ENCODE data around the gene ITGB6. TPM values are rescaled to one million over a fixed set of nuclear protein-coding genes. Genes with fewer than 3 reads are reported as not detected.

ITGB6 gene
- total RNA-seq, 1 donor from 2014 or later = not detected

- Histone ChIP-seq H3K27me3 (no peaks in the 10 kb centered on the region), H3F3A (ENCODE audit: low read depth) (no peaks in the 10 kb centered on the region), H3K9me3 (ENCODE audit: low read depth) (no peaks in the 10 kb centered on the region), H3K27ac (no peak overlapping the region), H3K79me2 (ENCODE audit: low read depth) (no peaks in the 10 kb centered on the region), H3K4me1 (no peaks in the 10 kb centered on the region), H3K36me3 (no peaks in the 10 kb centered on the region), H3K4me3 (no peak overlapping the region), H3K9ac (no peak overlapping the region), H4K20me1 (ENCODE audit: low read depth) (no peaks in the 10 kb centered on the region), H3K4me2 (no peak overlapping the region), H2AFZ (replicated peaks) (no peak overlapping the region)
- Mint-ChIP-seq H3K27ac (no peak overlapping the region), H3K4me1 (no peaks in the 10 kb centered on the region), H3K36me3 (no peaks in the 10 kb centered on the region), H3K9me3 (no peaks in the 10 kb centered on the region), H3K27me3 (ENCODE audit: insufficient read depth, low read depth) (no peaks in the 10 kb centered on the region), H3K4me3 (no peak overlapping the region)
- TF ChIP-seq EZH2phosphoT487 (IDR thresholded peaks at IDR 0.05) = no peak
- no peak for TF ChIP-seq EZH2 (IDR thresholded peaks at IDR 0.05)
- no peak for TF ChIP-seq CTCF (IDR thresholded peaks at IDR 0.05)
- no peak for DNase-seq (ENCODE audit: low spot score)
Observed at GRCh38 chr2:160142472-160142871, 57.6 kb downstream of the ITGB6 start.

GRCh38 chr2:160141912-160142311 lies 58.2 kb downstream of the ITGB6 start:
- Histone ChIP-seq H3K79me2 (ENCODE audit: low read depth) (no peaks in the 10 kb centered on the region), H3K9me3 (ENCODE audit: low read depth) (no peaks in the 10 kb centered on the region), H2AFZ (replicated peaks) (no peak overlapping the region), H3K9ac (no peak overlapping the region), H3K27ac (no peak overlapping the region), H3K4me1 (no peaks in the 10 kb centered on the region), H4K20me1 (ENCODE audit: low read depth) (no peaks in the 10 kb centered on the region), H3K36me3 (no peaks in the 10 kb centered on the region), H3K27me3 (no peaks in the 10 kb centered on the region), H3K4me3 (no peak overlapping the region), H3F3A (ENCODE audit: low read depth) (no peaks in the 10 kb centered on the region), H3K4me2 (no peak overlapping the region)
- Mint-ChIP-seq H3K36me3 (no peaks in the 10 kb centered on the region), H3K27ac (no peak overlapping the region), H3K4me1 (no peaks in the 10 kb centered on the region), H3K27me3 (ENCODE audit: insufficient read depth, low read depth) (no peaks in the 10 kb centered on the region), H3K4me3 (no peak overlapping the region), H3K9me3 (no peaks in the 10 kb centered on the region)
- DNase-seq (ENCODE audit: low spot score) = no peak
- TF ChIP-seq EZH2 (IDR thresholded peaks at IDR 0.05) (no peak), EZH2phosphoT487 (IDR thresholded peaks at IDR 0.05) (no peak), CTCF (IDR thresholded peaks at IDR 0.05) (no peak)

- no peak overlapping the region for H3K27ac ChIP-seq
- H3K36me3 ChIP-seq = no peaks in the 10 kb centered on the region
- H3K9me3 Mint-ChIP-seq = no peaks in the 10 kb centered on the region
- H4K20me1 ChIP-seq (ENCODE audit: low read depth) = no peaks in the 10 kb centered on the region
- TF ChIP-seq EZH2 (IDR thresholded peaks at IDR 0.05) = no peak
- no peak for TF ChIP-seq CTCF (IDR thresholded peaks at IDR 0.05)
- TF ChIP-seq EZH2phosphoT487 (IDR thresholded peaks at IDR 0.05) = no peak
- DNase-seq (ENCODE audit: low spot score) = no peak
- no peaks in the 10 kb centered on the region for H3K9me3 ChIP-seq (ENCODE audit: low read depth)
- no peak overlapping the region for H3K4me2 ChIP-seq
- H3K27me3 Mint-ChIP-seq (ENCODE audit: insufficient read depth, low read depth) = no peaks in the 10 kb centered on the region
- no peak overlapping the region for H3K4me3 Mint-ChIP-seq
- no peaks in the 10 kb centered on the region for H3K4me1 Mint-ChIP-seq
- no peak overlapping the region for H3K27ac Mint-ChIP-seq
- no peaks in the 10 kb centered on the region for H3K79me2 ChIP-seq (ENCODE audit: low read depth)
- H3F3A ChIP-seq (ENCODE audit: low read depth) = no peaks in the 10 kb centered on the region
- H3K4me3 ChIP-seq = no peak overlapping the region
- no peaks in the 10 kb centered on the region for H3K27me3 ChIP-seq
- H3K36me3 Mint-ChIP-seq = no peaks in the 10 kb centered on the region
- no peak overlapping the region for H3K9ac ChIP-seq
- H2AFZ ChIP-seq (replicated peaks) = no peak overlapping the region
- H3K4me1 ChIP-seq = no peaks in the 10 kb centered on the region
Observed at GRCh38 chr2:160141419-160141818, 58.7 kb downstream of the ITGB6 start.

Data from neural progenitor cell (in vitro differentiated cells).